NCI-H128 (cell line): ENCODE measurements around the gene MKLN1.
"Not testable (repeated sequence)": the region's sequence is repeated elsewhere in the genome, so short reads cannot be mapped to it uniquely, and the experiment has no call there.

Source experiments
- DNase-seq: peaks from one replicate; lab custom pipeline; 2025; ENCODE audit not compliant: unreplicated experiment; lab: John Stamatoyannopoulos, UW

The MKLN1 gene

DNA sequence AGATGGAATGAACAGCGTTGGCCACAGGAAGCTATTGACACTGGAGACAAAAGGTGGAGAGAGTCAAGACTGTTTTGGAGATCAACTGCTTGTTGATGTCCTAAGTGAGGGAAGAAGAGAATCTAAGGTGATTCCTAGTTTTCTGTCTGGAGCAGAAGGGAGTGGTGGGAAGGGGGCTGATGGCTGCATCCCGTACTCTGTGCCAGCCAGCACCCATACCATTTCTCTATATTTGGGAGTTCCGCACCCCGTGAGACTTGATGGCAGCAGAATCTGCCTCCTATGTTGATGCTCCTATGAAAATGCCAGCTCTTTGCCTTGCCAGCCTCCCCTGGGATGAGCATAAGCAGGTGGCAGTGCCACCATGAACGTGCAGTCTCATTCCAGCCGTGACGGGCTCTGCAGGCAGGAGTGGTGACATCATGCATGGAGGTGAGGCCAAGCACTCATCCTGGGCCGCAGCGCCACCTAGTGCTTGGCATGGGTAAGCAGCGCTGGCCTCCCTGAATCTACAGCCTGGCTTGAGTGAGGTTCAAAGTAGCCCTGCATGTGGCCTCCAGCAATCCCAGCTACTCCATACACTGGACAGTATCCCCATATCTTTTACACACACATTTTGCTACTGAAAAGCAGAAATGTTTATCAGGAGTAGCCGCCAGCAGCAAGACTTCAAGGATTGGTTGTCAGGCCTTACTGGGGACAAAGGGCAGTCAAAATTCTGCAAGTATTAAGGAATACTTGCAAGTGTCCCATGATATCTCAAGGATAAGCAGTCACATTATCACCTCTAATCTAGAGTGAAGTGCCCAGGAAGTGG lies 185.8 kb downstream of the MKLN1 start:
- peak; percentile 72 for DNase-seq

DNA sequence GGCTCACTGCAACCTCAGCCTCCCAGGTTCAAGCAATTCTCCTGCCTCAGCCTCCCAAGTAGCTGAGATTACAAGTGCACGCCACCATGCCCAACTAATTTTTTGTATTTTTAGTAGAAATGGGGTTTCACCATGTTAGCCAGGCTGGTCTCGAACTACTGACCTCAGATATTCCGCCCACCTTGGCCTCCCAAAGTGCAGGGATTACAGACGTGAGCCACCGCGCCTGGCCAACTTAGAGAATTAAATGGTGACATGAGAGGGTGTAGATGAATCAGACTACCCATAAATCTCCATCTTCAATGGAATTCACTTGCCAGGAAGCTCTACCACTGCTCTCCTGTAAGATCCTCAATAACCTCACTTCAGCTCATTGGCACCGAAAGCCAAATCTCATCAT lies 187.8 kb downstream of the MKLN1 start:
- not testable (repeated sequence) for DNase-seq

DNA sequence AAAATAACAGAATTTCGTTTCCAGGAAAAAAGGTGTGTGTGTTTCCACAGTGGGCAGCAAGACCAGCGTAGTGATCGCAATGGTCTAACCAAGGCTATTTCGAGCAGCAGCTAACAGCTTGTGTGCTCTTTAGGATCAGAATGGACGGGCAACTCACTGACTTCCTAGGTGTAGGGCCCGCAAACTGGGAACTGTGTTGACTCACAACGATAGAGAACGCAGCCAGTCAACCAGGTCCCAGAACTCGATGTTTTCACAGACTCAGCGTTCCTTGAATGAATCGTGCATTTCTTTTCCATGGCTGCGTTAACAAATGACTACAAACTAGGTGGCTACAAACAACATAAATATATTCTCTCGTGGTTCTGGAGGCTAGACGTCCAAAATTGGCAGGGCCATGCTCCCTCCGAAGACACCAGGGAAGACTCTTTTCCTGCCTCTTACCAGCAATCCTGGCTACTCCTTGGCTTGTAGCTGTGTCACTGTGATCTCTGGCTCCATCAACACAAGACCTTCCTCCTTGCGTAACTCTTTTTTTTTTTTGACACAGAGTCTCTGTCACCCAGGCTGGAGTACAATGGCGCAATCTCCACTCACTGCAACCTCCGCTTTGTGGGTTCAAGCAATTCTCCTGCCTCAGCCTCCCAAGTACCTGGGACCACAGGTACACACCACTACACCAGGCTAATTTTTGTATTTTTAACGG lies 189.7 kb downstream of the MKLN1 start:
- DNase-seq: no peak

DNA sequence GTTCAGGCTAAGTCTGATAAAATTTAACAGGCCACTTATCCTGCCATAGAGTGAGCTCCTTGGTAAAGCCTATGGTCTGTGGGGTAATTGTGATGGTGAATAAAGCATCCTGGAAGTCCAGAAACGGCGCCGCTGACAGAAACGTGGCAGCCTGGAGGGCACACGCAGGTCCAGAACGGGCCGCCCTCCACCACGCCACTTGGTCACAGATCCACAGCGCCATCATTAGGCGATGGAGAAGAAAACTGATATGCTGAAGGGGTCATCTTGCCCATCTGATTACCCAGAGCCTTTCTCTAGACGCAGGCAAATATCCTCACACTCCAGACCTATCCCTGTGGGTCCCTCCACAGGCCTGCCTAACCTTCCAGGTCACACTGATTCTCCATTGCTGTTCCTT lies 190.9 kb downstream of the MKLN1 start:
- no peak for DNase-seq

DNA sequence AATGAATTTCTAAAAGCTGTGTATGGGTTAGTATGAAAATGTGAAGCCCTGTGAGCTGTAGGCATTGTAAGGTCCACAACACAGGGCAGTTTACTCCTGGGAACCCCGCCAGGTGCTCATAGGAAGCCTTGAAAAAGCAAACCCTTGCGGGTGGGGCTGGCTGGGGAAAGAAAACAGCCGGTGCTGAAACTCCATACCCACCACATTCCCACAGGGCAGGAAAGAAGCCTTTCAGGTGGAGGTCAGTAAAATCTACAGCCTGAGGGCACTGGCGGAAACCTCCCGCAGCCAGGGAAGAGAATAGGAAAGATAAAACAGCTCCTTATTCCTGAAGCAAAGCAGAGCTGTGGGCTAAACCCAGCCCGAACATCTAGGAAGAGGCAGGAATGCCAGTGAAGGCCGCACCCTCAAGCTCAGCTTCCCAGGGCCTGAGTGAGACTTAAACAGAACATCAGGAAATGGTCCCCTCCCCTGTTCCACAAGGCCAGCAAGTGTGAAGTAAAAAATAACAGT lies 194.0 kb downstream of the MKLN1 start:
- no peak for DNase-seq

DNA sequence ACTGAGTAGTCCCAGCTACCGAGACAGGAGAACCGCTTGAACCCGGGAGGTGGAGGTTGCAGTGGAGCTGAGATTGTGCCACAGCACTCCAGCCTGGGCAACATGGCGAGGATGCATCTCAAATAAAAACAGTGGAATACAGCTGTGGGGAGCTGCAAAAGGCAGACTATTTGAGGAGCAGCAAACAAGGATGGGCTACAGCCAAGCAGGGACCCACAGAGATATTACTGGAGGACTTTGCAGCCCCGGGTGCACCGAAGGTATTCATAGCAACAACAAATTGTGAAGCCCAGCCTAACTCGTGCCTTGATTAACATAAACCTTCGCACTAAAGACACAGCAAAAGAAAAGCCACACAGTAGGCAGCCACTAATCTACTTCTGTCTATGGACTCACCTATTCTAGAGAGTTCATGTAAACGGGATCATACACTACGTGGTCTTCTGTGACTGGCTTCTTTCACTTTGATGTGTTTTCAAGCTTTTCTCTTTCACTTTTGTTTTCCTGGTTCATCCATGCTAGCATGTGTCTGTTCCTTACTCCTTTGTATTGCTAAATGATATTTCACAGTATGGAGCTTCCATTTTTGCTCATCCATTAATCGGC lies 194.8 kb downstream of the MKLN1 start:
- no peak for DNase-seq

DNA sequence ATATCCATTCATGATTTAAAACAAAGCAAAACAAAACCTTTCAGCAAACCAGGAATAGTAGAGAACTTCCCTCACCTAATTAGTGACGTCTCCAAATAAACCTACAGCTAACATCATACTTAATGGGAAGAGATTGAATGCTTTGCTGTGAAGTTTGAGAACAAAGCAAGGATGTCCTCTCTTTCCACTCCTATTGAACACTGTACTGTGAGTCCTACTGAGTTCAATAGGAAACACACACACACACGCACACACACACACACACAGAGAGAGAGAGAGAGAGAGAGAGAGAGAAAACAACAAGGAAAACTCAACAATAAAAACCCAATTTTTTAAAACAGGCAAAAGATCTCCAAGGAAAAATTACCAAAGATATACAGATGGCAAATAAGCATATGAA lies 196.4 kb downstream of the MKLN1 start:
- no peak for DNase-seq

DNA sequence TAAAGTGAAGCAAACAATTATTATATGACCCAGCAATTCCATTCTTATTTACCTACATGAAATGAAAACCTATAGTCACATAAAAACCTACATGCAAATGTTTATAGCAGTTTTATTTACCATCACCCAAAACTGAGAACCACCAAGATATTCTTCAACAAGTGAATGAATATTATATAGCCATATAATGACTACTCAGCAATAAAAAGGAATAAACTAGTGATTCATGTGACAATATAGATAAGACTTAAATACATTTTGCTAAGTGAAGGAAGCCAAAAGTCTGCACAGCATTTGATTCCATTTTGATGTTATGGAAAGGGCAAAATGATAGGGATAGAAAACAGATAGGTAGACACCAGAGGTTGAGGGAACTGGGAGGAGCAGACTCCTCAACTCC lies 197.0 kb downstream of the MKLN1 start:
- DNase-seq: no peak

DNA sequence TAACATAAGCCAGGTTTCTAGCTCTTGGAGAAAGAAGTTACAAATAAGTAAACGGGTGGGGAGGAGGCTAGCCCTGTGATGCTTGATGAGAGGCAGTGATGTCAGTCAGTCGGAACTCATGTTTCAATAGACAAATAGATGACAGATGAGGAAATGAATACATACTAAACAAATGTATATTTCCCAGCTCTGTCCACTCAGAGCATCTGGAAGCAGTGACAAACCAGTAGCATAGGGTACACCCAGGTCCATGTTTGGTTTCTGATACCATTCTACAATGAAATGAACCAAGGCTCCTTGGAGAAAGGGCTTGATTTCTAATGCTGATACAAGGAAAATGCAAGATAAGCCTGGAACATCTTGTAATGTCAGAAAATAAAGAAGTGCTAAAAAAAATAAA lies 198.1 kb downstream of the MKLN1 start:
- DNase-seq: no peak

DNA sequence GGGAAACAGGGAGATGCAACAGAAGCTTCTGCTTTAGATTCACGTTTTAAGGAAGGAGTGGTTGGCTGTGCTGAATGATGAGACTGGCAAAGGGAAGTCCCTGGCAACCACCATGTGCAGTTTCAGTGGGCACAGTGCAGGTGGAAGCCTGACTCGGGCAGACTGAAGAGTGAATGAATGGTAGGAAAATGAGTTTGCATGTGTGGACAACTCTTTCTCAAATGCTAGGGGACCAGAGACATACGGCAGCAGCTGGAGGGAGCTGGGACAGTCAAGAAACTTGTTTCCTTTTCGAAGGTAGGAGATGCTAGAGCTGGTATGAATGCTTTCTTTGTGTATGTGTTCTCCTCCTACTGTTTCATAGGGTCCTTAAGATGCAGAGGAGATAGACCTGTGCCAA lies 199.8 kb downstream of the MKLN1 start:
- DNase-seq: no peak

DNA sequence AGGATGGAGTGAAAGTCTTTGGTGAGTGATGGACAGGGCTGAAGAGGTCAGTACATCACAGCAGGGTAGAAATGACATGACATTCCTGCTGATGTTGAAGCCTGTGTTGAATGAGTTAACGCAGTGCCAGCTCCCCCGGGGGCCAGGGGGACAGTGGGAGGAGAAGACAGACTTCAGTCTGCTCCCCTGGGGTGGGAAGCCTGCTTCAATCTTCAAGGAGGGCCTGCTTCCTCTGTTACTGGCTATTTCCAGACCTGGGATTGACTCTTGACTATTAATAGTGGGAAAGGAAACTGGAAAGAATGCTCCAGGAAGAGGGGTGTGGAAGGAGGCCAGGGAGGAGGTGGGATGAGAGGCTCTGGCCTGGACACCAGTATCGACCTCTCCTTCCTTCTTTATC lies 201.5 kb downstream of the MKLN1 start:
- no peak for DNase-seq

DNA sequence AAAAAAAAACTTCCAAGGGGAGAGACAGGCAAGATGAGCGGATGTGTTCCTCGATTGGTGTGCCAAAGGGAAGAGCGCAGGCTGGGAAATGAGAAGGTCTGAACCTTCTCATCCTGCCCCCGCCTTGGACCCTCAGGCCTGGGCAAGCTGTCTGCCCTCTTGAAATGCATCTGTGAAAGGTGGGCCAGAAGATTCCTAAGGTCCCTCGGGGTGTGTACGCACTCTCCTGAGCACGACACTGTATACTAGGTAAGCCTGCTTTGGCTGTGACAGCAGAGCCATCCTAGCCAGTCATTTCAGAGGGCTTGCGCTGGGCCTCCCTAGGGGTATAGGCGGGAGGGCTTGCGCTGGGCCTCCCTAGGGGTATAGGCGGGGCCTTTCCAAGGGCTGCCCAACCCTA lies 201.9 kb downstream of the MKLN1 start:
- DNase-seq: no peak

DNA sequence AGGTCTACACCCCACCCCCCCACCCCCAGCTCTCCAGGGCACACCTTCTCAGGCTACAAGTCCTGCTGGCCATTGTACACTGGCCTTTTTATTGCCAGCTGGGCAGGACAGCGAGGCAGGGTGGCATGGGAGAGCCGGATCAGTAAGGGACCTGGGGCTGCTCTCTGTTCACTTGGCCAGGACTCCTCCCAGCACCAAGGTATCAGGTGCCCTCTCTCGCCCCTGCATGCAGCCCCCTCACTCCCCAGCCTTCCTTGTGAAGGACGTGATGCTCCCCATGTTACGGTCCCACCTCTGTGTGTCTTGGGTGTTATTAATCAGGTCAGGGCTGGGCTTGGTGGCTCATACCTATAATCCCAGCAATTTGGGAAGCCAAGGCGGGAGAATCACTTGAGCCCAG lies 202.5 kb downstream of the MKLN1 start:
- no peak for DNase-seq

DNA sequence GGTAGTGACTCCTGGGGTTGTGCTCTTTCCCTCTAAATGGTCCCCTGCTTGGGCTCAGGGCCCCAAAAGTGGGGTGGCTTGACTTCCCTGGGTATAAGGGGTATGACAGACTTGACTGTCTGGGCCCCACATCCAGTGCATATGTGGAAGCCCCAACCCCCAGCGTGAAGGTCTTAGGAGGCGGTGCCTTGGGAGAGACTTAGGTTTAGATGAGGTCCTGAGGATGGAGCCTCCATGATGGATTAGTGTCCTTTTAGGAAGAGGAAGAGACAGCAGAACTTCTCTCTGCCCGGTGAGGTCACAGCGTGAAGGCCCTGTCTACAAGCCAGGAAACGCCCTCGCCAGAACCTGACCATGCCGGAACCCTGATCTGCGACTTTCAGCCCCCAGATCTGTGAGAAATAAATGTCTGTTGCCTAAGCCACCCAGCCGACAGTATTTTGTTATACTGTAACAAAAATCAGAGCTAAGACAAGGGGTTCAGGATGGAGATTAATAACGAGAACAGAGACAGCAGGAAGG lies 205.0 kb downstream of the MKLN1 start:
- no peak for DNase-seq

DNA sequence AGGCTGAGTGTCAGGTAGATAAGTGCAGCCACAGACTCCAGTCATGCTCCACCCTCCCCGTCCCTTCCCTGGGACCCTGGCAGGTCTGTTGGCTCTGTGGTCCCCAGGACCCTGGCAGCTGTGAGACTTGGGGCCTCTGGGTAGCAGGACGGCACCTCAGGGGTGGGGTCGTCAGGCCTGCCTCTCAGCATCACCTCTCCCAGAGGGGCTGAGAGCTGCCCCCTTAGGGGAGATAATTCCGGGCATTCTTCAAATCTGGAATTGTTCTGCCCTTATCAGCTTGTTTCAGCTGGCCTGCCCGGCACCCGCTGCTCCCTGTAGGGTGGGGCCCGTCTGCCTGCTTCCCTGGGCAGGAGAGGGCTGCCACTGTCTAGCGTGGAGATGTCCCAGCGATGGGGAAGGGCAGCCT lies 205.5 kb downstream of the MKLN1 start:
- no peak for DNase-seq

DNA sequence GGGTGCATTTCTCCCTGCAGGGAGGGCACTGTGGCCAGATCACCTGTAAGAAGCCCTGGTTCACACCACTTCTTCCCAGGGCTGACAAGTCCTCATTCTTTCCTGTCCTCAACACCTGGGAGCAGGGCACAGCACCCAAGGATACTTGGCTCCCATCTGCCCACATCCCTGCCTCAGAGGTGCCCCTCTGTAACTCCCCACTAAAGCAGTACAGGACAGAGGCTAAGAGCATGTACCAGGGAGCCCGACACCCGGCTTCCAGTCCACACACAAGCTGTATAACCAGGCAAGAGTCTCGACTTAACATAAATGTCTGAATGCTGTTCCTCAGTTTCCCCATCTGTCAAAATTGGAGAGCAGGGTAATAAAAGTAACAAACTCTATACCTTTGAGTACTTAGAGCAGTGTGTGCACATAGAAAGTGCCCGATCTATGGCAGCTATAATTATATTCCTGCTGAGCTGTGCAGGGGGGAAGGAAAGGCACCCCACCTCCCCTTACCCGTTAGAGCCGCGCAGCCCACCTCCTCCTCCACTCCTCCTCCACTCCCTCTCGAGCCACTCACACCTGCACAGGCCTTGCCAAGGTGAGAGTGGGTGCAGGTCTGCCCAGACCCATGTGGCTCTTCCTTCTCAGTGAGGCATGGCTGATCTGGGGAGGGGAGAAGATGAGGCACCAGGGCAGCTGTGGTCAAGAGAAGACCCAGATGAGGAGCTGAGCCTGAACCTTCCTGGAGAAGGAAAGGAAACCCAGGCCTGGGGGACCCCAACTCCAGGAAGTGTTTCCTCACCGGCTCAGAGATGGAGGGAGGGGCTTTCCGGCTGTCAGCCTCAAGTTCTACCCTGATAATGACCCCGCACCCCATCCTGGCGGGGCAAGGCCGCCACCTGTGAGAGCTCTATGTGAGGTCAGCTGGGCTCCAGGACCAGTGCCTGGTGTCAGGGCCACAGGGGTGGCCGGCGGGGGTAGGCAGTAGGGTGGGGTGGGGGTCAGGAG lies 206.2 kb downstream of the MKLN1 start:
- DNase-seq: no peak

DNA sequence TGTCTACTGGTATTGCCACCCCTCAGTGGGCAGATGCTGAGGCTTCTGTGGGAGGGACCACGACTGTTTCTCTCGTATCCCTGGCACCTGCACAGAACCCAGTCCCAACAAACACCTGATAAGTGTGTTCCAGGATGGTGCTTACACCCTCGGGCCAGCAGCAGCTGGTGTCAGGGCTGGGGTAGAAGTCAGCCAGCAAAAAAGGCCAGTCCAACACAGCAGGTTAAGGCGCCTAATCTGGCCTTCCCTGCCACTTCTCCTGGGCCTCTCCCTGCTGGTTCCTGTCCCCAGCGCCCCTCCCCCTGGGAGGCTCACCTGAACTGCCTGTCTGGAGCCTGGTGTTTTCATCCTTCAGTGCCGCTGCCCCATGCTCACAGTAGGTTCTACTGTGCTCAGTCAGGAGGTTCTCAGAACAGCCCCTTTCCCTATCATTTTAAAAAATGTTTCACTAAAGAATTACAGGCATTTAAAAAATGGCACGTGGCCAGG lies 208.7 kb downstream of the MKLN1 start:
- no peak for DNase-seq

DNA sequence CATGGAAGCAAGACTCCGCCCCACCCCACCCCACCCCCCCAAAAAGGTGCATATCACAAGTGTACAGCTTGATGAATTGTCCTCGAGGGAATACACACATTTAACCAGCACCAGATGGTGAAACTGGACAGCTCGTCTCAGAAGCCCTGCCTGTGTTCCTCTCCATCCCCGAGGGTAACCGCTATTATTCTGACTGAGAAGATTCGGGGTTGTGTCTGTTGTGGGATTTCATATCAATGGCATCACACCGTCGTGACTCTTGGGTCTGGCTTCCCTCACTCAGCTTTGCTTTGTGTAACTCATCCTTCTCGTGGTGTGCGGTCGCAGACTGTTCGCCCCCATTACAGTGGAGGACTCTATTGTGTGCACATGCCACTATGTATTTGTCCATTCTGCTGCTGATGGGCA lies 209.9 kb downstream of the MKLN1 start:
- no peak for DNase-seq

DNA sequence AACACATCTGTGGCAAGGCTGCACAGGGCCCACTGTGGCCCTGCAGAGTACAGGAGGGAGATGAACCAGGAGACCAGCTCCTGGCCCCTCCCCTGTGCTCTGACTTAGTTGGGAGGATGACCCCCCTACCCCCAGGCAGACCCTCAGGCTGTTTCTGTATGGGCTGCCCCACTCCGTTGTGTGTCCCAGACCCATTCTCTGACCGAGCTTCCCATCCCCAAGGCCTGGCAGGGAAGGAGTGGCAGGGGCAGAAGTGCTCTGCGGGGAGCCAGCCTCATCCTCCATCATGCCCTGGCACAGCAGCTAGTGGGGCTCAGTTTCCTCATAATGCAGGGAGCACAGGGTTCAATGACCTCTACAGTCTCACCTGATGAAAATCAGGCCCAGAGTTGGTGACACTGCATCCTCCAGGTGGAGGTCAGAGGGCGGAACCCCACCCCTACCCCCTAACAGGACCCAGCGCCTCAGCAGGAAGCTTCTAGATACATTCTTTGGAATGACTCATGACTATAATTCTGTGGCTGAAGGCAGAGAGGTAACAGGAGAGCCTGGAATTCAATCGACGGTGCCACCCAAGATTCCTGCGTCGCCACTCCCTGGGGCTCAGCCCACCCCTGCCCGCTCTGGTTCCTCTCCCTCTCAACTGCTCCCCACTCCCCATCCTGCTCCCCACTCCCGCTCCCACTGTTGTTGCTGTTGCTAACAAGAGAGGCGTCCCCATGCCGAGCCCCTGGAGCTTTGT lies 210.6 kb downstream of the MKLN1 start:
- DNase-seq: no peak

DNA sequence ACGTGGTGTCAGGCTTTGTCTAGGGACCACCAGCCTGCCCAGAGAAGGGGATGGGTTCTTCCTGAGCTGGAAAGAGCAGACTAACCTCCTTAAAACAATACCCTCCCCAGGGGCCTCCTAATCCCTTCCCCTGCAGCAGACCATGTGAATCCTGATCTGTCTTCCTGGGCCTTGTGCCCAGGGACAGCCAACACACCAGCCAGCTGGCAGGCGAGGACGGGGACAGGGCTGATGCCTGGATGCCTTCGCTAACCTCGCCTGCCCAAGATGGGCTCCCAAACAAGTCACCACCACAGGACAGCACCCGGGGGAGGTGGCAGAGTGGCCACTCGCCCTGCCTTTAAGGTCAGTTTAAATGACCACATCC lies 211.1 kb downstream of the MKLN1 start:
- DNase-seq: no peak
